ENCODE data around the gene TCF19. TPM values are rescaled to one million over a fixed set of nuclear protein-coding genes. Genes with fewer than 3 reads are reported as not detected.
"Not testable (repeated sequence)": the region's sequence is repeated elsewhere in the genome, so short reads cannot be mapped to it uniquely, and the experiment has no call there.

Gene TCF19
- total and polyA plus RNA-seq, 2 experiments from 2014 or later: 18.3 to 28.4 TPM

DNA sequence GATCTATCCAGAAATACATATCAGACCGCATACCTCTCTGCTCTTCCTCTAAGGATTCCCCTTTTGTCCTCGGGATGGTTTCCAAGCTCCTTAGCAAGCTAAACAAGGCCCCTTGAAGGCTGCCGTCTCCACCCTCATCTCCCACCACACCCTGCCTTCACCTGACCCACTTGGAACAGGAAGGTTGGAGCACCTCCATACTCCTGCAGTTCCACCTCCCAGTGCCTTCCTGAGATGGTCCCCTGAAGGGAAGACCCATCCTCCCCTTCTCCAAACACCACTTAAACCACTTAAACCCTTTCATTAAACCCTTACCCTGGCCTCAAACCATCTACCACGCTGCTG, 20.6 kb downstream of the TCF19 start:
- in situ Hi-C loops (cut with MboI): no loop called here
- no peak overlapping the region for H3K4me2 ChIP-seq (ENCODE audit: unreplicated experiment)
- H3K27me3 ChIP-seq (replicated peaks; ENCODE audit: insufficient read depth): no peaks in the 10 kb centered on the region
- DNase-seq: no peak
- 81 to 87% methylated on average over 4 of the region's 4 CpGs for WGBS, 2 experiments (ENCODE audit: low coverage in 1 of 2, low lambda C conversion rate in 2 of 2, missing lambda C conversion rate in 2 of 2)
- H3K79me2 ChIP-seq (ENCODE audit: insufficient read depth): no peaks in the 10 kb centered on the region
- H4K20me1 ChIP-seq (ENCODE audit: insufficient read depth): no peaks in the 10 kb centered on the region
- H3K9me3 ChIP-seq (ENCODE audit: low read depth): no peaks in the 10 kb centered on the region
- H3K9me2 ChIP-seq (ENCODE audit: insufficient read depth): no peaks in the 10 kb centered on the region
- no peak for TF ChIP-seq EZH2phosphoT487 (IDR thresholded peaks at IDR 0.05; ENCODE audit: insufficient read depth, low read depth)
- TF ChIP-seq EZH2 (IDR thresholded peaks at IDR 0.05; ENCODE audit: insufficient read depth, poor library complexity, severe bottlenecking): no peak
- peaks cover 13% of the 10 kb centered on the region for H3K4me1 ChIP-seq (ENCODE audit: insufficient read depth)
- H3K4me3 ChIP-seq: no peak overlapping the region
- no peak overlapping the region for H3K9ac ChIP-seq
- peaks cover 12% of the 10 kb centered on the region; the same call in 1 of the 2 replicates for H3F3A ChIP-seq (ENCODE audit: insufficient read depth)
- no peaks in the 10 kb centered on the region for H3K36me3 ChIP-seq (ENCODE audit: low read depth)
- H3K27ac ChIP-seq: no peak overlapping the region
- peak overlapping the region; percentile 17; the same call in 1 of the 2 replicates for H2AFZ ChIP-seq

DNA sequence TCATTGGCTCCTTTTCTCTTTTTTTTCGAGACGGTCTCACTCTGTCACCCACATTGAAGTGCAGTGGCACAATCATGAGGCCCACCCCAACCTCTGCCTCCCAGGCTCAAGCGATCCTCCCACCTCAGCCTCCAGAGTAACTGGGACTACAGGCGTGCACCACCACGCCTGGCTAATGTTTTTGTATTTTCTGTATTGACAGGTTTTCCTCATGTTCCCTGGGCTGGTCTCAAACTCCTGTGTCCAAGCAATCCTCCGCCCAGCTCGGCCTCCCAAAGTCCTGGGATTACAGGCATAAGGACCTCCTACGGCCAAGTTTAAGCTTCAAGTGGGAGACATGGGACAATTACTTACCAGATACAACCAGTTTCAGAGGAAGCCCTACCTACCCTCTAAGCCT, 21.5 kb downstream of the TCF19 start:
- no peaks in the 10 kb centered on the region for H3K9me2 ChIP-seq (ENCODE audit: insufficient read depth)
- no peaks in the 10 kb centered on the region for H3K36me3 ChIP-seq (ENCODE audit: low read depth)
- H3K4me3 ChIP-seq: no peak overlapping the region
- H3K79me2 ChIP-seq (ENCODE audit: insufficient read depth): no peaks in the 10 kb centered on the region
- no peaks in the 10 kb centered on the region for H4K20me1 ChIP-seq (ENCODE audit: insufficient read depth)
- TF ChIP-seq EZH2 (IDR thresholded peaks at IDR 0.05; ENCODE audit: insufficient read depth, poor library complexity, severe bottlenecking): no peak
- TF ChIP-seq EZH2phosphoT487 (IDR thresholded peaks at IDR 0.05; ENCODE audit: insufficient read depth, low read depth): no peak
- H3K4me1 ChIP-seq (ENCODE audit: insufficient read depth): peaks cover 13% of the 10 kb centered on the region
- H3K27me3 ChIP-seq (replicated peaks; ENCODE audit: insufficient read depth): no peaks in the 10 kb centered on the region
- H2AFZ ChIP-seq: no peak overlapping the region
- no peak for DNase-seq
- 94 to 97% methylated on average over 8 of the region's 8 CpGs for WGBS, 2 experiments (ENCODE audit: low coverage in 1 of 2, low lambda C conversion rate in 2 of 2, missing lambda C conversion rate in 2 of 2)
- in situ Hi-C loops (cut with MboI): no loop called here
- no peak overlapping the region for H3K4me2 ChIP-seq (ENCODE audit: unreplicated experiment)
- H3F3A ChIP-seq (ENCODE audit: insufficient read depth): peaks cover 12% of the 10 kb centered on the region; the same call in 1 of the 2 replicates
- no peak overlapping the region for H3K9ac ChIP-seq
- H3K9me3 ChIP-seq (ENCODE audit: low read depth): no peaks in the 10 kb centered on the region
- no peak overlapping the region for H3K27ac ChIP-seq

DNA sequence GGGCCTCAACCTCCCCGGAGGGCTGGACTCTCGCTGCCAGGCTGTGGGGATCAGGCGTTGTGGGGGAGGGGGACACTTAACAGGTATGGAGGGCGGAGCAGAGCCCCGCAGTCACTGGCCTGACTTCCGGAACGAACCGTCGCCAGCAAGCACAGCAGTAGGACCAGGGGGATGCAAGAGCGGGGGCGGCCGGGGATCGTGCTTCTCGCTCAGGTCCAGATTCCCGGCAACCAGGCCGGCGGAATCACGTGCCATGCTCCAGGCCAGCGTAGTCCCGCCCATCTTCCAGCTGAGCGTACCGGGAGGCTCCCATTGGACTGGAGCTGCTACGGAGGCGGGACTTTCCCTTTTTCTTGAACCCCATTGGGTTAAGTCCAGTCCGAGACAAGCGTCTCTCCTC, 22.1 kb downstream of the TCF19 start:
- Histone ChIP-seq H4K20me1 (ENCODE audit: insufficient read depth) (no peaks in the 10 kb centered on the region), H2AFZ (no peak overlapping the region)
- 84 to 90% methylated on average over 14 to 26 of the region's 26 CpGs for WGBS, 2 experiments (ENCODE audit: low coverage in 1 of 2, low lambda C conversion rate in 2 of 2, missing lambda C conversion rate in 2 of 2)

DNA sequence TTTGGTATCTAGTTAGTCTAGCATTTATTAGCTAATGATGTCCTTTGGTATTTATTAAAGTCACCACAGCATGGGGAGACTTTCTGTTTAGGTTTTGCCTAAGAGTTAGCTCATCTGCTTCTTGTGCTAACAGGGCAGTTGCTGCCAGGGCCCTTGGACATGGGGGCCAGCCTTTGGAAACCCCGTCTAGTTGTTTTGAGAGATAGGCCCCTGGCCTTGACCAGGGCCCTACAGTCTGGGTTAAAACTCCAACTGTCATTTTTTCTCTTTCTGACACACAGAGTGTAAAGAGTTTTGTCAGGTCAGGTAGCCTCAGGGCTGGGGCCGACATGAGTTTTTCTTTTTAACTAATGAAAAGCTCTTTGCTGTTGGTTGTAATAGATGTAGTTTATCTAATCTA, 24.9 kb downstream of the TCF19 start:
- H3K79me2 ChIP-seq (ENCODE audit: insufficient read depth); H3K9ac ChIP-seq; H3K36me3 ChIP-seq (ENCODE audit: low read depth); H3K9me3 ChIP-seq (ENCODE audit: low read depth); H3F3A ChIP-seq (ENCODE audit: insufficient read depth); H3K27ac ChIP-seq; H3K4me2 ChIP-seq (ENCODE audit: unreplicated experiment); H2AFZ ChIP-seq; DNase-seq; H3K4me1 ChIP-seq (ENCODE audit: insufficient read depth); H3K9me2 ChIP-seq (ENCODE audit: insufficient read depth); H4K20me1 ChIP-seq (ENCODE audit: insufficient read depth); H3K27me3 ChIP-seq (replicated peaks; ENCODE audit: insufficient read depth); H3K4me3 ChIP-seq; in situ Hi-C loops (cut with MboI): not testable (repeated sequence)
- 85 to 88% methylated on average over 2 of the region's 2 CpGs for WGBS, 2 experiments (ENCODE audit: low coverage in 1 of 2, low lambda C conversion rate in 2 of 2, missing lambda C conversion rate in 2 of 2)

More for the DNA sequence above, 22.1 kb downstream of the TCF19 start:
- no peak overlapping the region for H3K9ac ChIP-seq
- no peaks in the 10 kb centered on the region for H3K9me3 ChIP-seq (ENCODE audit: low read depth)
- peaks cover 12% of the 10 kb centered on the region; the same call in 1 of the 2 replicates for H3F3A ChIP-seq (ENCODE audit: insufficient read depth)
- no peak overlapping the region for H3K4me2 ChIP-seq (ENCODE audit: unreplicated experiment)
- no peak overlapping the region for H3K4me3 ChIP-seq
- no peaks in the 10 kb centered on the region for H3K79me2 ChIP-seq (ENCODE audit: insufficient read depth)
- no peak overlapping the region for H3K27ac ChIP-seq
- in situ Hi-C loops (cut with MboI): no loop called here
- peaks cover 13% of the 10 kb centered on the region for H3K4me1 ChIP-seq (ENCODE audit: insufficient read depth)
- DNase-seq: no peak
- TF ChIP-seq EZH2phosphoT487 (IDR thresholded peaks at IDR 0.05; ENCODE audit: insufficient read depth, low read depth): no peak
- no peak for TF ChIP-seq EZH2 (IDR thresholded peaks at IDR 0.05; ENCODE audit: insufficient read depth, poor library complexity, severe bottlenecking)
- H3K36me3 ChIP-seq (ENCODE audit: low read depth): no peaks in the 10 kb centered on the region
- no peaks in the 10 kb centered on the region for H3K9me2 ChIP-seq (ENCODE audit: insufficient read depth)
- H3K27me3 ChIP-seq (replicated peaks; ENCODE audit: insufficient read depth): no peaks in the 10 kb centered on the region

DNA sequence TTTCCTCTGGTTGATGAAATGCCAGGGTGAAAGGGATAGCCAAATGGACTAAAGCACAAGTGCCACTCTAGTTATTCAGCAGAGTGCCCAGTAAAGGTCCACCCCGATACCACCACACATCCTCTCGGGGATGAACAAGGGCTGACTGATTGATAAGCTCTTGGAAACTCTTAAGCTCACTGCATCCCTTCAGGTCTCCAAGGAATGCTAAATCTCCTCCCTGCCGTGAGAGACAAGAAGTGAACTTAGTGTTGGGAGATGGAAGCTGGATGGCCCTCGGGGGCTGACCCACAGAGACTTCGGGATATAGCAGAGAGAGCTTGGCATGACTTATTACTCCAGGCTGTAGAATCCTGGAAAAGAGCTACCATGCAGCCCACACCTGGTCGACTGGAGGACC, 25.5 kb downstream of the TCF19 start:
- H4K20me1 ChIP-seq (ENCODE audit: insufficient read depth); H3K9me2 ChIP-seq (ENCODE audit: insufficient read depth); H3K27me3 ChIP-seq (replicated peaks; ENCODE audit: insufficient read depth); H3K4me2 ChIP-seq (ENCODE audit: unreplicated experiment); H3F3A ChIP-seq (ENCODE audit: insufficient read depth); H3K4me1 ChIP-seq (ENCODE audit: insufficient read depth); H2AFZ ChIP-seq; H3K9ac ChIP-seq; H3K4me3 ChIP-seq; DNase-seq; H3K36me3 ChIP-seq (ENCODE audit: low read depth); H3K27ac ChIP-seq; H3K79me2 ChIP-seq (ENCODE audit: insufficient read depth); H3K9me3 ChIP-seq (ENCODE audit: low read depth); in situ Hi-C loops (cut with MboI): not testable (repeated sequence)
- WGBS, 2 experiments (ENCODE audit: low coverage in 1 of 2, low lambda C conversion rate in 2 of 2, missing lambda C conversion rate in 2 of 2): 75 to 77% methylated on average over 6 of the region's 6 CpGs

DNA sequence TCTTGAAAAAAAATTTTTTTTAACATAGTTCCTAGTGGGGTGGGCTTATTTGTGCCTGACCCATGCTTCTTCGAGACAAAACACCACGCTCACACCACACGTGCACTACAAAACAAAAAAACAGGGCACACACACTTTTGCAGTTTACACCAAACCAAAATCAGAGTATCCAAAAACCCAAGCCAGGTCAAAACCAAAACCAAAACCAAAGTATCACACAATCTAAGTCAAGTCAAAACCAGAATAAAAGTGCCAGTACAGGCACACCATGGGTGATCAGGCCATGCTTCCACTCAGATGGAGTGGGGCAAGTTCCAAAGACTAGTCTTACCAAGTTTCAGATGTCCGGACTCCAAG, 27.3 kb downstream of the TCF19 start:
- H3F3A ChIP-seq (ENCODE audit: insufficient read depth); H3K4me2 ChIP-seq (ENCODE audit: unreplicated experiment); H2AFZ ChIP-seq; H3K9me2 ChIP-seq (ENCODE audit: insufficient read depth); DNase-seq; H3K36me3 ChIP-seq (ENCODE audit: low read depth); H3K27ac ChIP-seq; in situ Hi-C loops (cut with MboI); H3K4me1 ChIP-seq (ENCODE audit: insufficient read depth); H3K9ac ChIP-seq; H3K9me3 ChIP-seq (ENCODE audit: low read depth); H3K27me3 ChIP-seq (replicated peaks; ENCODE audit: insufficient read depth); H3K4me3 ChIP-seq; H3K79me2 ChIP-seq (ENCODE audit: insufficient read depth); H4K20me1 ChIP-seq (ENCODE audit: insufficient read depth): not testable (repeated sequence)
- 93 to 97% methylated on average over 4 of the region's 4 CpGs for WGBS, 2 experiments (ENCODE audit: low coverage in 1 of 2, low lambda C conversion rate in 2 of 2, missing lambda C conversion rate in 2 of 2)
